GM18867 (cell line): ENCODE data around the gene SLC35F3.

Experiments used
- ATAC-seq: cut with Tn5 transposase; IDR thresholded peaks from one replicate; pipeline ENCODE4 v1.9.1; 2021; ENCODE audit warnings: mild to moderate bottlenecking, moderate library complexity; ENCODE audit not compliant: unreplicated experiment

Gene SLC35F3

DNA sequence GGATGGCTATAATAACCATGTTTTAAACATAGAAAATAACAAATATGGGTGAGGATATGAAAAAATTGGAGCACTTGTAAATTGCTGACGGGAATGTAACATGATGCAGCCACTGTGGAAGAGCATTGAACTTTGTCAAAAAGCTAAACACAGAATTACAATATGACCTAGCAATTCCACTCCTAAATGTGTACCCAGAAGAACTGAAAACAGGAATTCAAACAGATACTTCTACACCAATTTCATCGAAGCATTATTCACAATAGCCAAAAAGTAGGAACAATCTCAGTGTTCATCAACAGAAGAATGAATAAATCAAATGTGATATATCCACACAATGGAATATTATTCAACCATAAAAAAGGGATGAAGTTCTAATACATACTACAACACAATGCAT lies 436.1 kb downstream of the SLC35F3 start:
- no peak for ATAC-seq

DNA sequence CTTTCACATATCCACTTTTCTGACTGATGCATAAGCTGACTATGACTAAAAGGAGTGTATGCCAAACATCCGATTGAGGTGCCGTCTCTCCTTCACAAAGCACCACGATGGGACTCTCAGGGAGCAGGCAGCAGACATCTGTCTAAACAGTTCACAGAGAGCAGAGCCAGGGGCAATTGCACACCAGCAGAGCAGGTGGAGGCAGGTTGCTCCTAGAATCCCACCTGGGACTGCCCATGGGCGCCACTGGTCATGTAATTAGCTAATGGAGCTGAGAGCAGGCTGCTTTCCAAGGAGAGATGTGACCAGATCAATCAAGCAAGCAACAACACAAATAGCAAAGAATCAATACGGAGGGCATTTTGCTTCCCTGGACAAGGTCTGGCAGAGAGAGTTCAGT lies 438.3 kb downstream of the SLC35F3 start:
- no peak for ATAC-seq

DNA sequence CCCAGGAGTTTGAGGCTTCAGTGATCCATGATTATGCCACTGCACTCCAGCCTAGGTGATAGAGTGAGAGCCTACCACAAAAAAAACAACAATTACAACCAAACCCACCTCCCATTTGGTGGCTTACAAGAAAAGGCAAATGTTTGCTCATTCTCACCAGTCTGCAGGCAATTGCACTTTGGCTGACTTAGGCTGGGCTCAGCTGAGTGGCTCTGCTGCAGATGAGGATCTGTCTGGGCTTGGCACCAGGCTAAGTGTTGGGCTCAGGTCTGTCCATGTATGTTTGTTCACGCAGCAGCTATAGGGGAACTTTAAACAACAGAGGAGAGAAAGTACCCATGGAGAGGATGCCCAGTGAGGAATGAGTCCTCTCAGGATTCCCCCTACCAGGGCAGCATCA lies 440.8 kb downstream of the SLC35F3 start:
- no peak for ATAC-seq

DNA sequence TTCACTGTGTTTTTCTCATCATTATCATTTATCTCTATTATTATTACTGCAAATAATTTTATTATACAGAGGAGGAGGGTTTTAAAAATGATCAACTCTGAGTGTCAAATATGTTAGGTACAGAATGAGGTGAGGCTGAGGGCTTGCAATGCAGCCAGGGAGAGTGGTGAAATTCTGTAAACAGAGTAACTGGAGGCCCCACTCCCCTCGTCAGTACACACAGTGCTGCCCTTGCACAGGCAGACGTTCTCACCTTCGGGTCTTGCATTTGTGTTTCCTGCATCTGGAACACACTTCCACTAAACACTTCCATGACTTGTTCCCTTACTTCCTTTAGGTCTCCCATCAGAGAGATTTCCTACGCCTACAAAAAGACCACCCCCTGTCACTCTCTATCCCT lies 444.5 kb downstream of the SLC35F3 start:
- no peak for ATAC-seq

DNA sequence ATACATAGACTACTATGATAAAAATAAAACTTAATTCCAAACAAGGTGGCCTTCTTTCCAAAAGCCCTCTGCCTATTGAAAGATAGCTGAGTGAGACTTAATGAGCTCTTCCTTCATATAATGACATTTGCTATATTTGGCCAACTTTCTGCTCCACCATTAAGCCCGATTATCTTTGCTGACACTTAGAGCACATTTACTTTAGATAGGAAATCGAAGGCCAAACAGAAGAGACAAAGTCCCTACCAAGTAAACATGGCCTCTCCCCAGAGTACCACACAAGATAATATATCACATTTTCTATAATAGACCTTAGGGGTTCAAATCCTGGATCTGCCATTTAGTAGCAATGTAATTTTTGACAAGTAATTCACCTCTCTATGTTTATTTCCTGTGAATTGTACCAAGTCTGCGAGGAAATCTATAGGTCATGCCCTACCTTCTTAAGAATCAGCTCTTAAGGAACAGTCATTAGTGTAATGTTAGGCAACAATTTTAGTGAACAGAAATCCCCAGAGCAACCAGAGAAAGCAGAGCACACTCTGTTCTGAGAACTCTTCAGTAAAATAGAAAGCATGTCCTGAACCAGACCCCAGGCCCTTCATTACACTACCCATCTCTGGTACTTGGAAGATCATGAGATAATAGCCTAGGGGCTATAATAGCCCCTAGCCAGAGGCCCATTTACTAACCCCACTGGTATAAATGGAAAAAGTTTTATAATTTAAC lies 451.5 kb downstream of the SLC35F3 start:
- ATAC-seq: no peak

DNA sequence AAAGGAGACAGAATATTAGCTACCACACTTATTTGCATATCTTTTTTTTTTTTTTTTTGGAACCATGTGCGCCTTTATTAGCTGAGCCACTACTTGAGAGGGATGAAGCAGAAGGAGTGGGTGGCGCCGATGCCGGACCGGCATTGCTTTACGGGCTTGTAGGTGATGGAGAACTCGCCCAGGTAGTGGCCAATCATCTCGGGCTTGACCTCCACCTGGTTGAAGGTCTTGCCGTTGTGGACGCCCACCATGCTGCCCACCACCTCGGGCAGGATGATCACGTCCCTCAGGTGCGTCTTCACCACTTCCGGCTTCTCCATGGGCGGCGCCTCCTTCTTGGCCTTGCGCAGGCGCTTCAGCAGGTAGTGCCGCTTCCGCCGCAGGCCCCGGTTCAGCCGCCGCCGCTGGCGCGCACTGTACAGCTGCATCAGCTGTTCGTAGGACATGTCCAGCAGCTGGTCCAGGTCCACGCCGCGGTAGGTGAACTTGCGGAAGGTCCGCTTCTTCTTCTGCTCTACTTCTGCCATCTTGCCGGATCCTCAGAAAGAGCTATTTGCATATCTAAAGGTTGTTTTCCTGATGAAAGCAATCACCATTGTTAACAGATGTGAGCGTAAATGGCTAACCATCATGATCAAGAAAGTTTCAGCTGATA lies 452.3 kb downstream of the SLC35F3 start:
- peak; percentile 82 for ATAC-seq

DNA sequence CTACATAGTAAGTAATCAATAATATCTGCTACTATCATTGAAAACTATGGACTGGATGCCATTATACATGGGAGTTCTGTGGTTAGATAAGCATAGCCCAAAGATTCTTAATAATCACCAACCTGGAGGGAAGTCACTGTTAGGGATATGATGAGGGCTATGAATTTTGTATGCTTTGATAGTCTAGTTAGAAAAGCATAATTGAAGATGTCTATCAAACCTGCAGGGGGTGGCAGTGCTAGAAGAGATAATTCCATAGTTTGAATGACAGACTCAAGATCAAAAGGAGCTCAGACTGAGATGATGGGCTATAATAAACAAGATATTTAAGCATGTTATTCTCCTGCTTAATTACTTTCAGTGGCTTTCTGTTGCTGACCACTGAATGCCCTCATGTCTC lies 453.4 kb downstream of the SLC35F3 start:
- no peak for ATAC-seq

DNA sequence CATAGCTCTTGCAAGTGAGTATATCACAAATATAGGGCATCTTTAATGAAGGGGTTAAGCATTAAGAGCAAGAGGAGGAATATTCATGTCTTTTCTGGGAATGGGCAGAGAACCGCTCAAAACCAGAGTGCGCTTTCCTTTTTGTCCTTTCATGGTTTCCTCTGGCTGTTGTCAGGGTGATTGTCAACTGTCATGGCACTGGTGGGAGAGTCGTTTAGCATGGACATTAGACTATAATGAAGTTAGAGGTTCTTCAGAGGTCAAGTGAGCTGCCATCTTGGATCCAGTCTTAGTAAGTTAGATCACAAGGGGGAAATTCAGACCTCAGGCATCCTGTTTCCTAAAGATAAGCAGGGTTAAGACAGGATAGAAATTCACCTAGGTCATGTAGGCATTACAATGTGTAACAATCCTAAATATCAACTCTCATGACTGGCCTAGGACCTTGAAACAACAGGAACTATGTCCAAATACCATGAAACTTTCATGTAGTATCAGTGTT lies 456.7 kb downstream of the SLC35F3 start:
- ATAC-seq: no peak

GRCh38 chr1:234362558-234362957 lies 458.1 kb downstream of the SLC35F3 start:
- ATAC-seq: no peak

GRCh38 chr1:234368320-234369032 lies 464.0 kb downstream of the SLC35F3 start:
- ATAC-seq: no peak

- ATAC-seq: no peak
Measured at GRCh38 chr1:234369033-234369430, 464.6 kb downstream of the SLC35F3 start.

GRCh38 chr1:234369784-234370183 lies 465.3 kb downstream of the SLC35F3 start:
- ATAC-seq: no peak

GRCh38 chr1:234371414-234371813 lies 466.9 kb downstream of the SLC35F3 start:
- ATAC-seq: no peak

GRCh38 chr1:234372011-234372757 lies 467.7 kb downstream of the SLC35F3 start:
- no peak for ATAC-seq

- ATAC-seq: peak; percentile 88
Measured at GRCh38 chr1:234373064-234373958, 468.8 kb downstream of the SLC35F3 start, which contains the start of gene COA6. Gene COA6 (plus strand): TSS chr1:234373456. CDS start chr1:234373467, 11 bp downstream.

- peak; percentile 22 for ATAC-seq
Measured at GRCh38 chr1:234373959-234374254, 469.4 kb downstream of the SLC35F3 start.
